Memory B cell (primary cell): Measurements from ENCODE around the gene TBC1D20.
"Not testable (repeated sequence)": the region's sequence is repeated elsewhere in the genome, so short reads cannot be mapped to it uniquely, and the experiment has no call there.

ENCODE experiments used
- ATAC-seq: fragments of 150-1000 bp; cut with Tn5 transposase; 2 replicates; pipeline ENCODE4 v1.10.0; 2021; ENCODE audit warnings: low read depth, mild to moderate bottlenecking, moderate library complexity
- DNase-seq, 2 donors: peaks; one replicate each; pipeline ENCODE4 v3.0.0; 2022; ENCODE audit warnings: low spot score in 2 of 2
- H3K27ac Mint-ChIP-seq: one replicate; pipeline ENCODE4 v1.8.0; 2022; ENCODE audit warnings: mild to moderate bottlenecking, moderate library complexity, mixed read lengths
- H3K27me3 Mint-ChIP-seq: one replicate; pipeline ENCODE4 v1.8.0; 2022; ENCODE audit warnings: mixed read lengths
- H3K36me3 Mint-ChIP-seq: one replicate; pipeline ENCODE4 v1.8.0; 2022; ENCODE audit warnings: mild to moderate bottlenecking, mixed read lengths
- H3K4me1 Mint-ChIP-seq: one replicate; pipeline ENCODE4 v1.8.0; 2022; ENCODE audit warnings: mixed read lengths
- H3K4me3 Mint-ChIP-seq: one replicate; pipeline ENCODE4 v1.8.0; 2022; ENCODE audit warnings: mild to moderate bottlenecking, moderate library complexity, mixed read lengths
- H3K9me3 Mint-ChIP-seq: one replicate; pipeline ENCODE4 v1.8.0; 2022; ENCODE audit warnings: mixed read lengths

Gene TBC1D20

DNA sequence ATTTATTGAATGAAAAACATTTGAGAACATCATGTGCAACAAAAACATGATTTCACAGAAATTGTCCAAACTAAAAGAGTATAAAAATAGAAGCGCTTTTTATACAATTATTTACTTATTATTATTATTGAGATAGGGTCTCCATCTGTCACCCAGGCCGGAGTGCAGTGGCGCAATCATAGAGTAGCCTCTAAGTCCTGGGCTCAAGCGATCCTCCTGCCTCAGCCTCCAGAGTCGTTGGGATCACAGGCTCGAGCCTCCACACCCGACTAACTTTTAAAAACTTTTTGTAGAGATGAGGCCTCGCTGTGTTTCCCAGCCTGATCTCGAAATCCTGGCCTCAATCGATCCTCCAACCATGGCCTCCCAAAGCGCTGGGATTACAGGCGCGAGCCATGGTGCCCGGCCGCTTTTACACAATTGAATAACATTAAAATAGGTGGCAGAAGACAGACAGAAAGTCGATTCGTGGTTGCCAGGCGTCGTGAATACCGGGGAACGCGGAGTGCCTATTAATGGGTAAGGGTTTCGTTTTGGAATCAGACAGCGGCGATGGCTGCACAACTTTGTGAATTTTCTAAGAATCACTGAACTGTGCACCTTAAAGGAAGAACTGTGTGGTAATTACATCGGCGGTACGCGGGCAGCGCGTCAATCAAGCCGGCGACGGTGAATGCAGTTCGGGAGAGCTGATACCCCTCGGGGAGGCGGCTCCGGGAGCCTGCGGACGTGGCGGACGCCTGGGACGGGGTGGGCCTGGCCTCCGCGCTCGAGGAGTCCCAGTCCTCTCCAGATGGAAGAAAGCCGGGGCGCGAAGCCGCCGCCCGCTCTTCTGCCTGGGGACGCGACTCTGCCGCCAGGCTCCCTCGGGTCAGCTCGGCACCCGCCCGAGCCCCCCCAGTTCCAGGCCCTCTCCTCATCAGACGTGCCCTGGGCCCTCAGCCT lies 807 bp downstream of the TBC1D20 start:
- Mint-ChIP-seq H3K4me3 (peak overlapping the region; percentile 93), H3K27ac (peak overlapping the region; percentile 86), H3K27me3 (no peaks in the 10 kb centered on the region), H3K36me3 (no peaks in the 10 kb centered on the region), H3K4me1 (peaks cover 23% of the 10 kb centered on the region), H3K9me3 (no peaks in the 10 kb centered on the region)
- ATAC-seq (peak; percentile 29), DNase-seq (peak in 1 of 2 donors; percentile 33)

DNA sequence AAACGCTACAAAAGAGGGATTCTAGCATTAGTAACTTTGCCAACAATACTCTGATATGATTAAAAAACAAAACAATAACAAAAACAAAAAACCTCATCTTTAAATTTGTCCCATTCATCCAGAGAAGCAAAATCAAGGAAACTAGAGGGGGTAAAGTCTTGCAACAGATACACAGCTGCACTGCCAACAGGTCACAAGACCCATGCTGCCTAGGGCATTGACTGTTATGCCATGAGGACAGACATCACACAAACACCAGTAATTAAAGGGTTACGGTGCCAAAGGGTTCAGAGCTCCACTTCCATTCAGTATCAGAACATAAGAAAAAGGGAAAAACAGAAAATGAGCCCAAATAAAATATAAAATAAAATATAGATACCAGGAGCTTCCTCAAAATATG lies 1.6 kb downstream of the TBC1D20 start:
- H3K4me3 Mint-ChIP-seq: peak overlapping the region; percentile 44
- no peaks in the 10 kb centered on the region for H3K9me3 Mint-ChIP-seq
- H3K27ac Mint-ChIP-seq: no peak overlapping the region
- H3K36me3 Mint-ChIP-seq: no peaks in the 10 kb centered on the region
- ATAC-seq: no peak
- DNase-seq: no peak
- H3K27me3 Mint-ChIP-seq: no peaks in the 10 kb centered on the region
- peaks cover 25% of the 10 kb centered on the region for H3K4me1 Mint-ChIP-seq

DNA sequence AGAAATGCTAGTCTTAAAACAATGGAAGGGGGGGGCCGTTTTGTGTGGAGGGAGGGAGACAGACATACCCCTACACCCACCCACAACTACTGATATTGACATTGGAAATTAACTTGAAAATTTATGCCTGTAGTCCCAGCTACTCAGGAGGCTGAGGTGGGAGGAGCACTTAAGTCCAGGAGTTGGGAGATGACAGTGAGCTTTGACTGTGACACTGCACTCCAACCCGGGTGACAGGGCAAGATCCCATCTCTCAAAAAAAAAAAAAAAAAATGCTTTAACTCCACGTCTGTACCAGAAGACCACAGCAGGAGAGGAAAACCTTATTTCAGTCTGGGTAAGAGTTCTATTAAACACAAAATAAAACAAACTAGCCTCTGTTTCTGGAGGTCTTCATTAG lies 2.2 kb downstream of the TBC1D20 start:
- Mint-ChIP-seq H3K9me3 (no peaks in the 10 kb centered on the region), H3K4me3 (no peak overlapping the region), H3K4me1 (peaks cover 25% of the 10 kb centered on the region), H3K36me3 (no peaks in the 10 kb centered on the region), H3K27ac (no peak overlapping the region), H3K27me3 (no peaks in the 10 kb centered on the region)
- ATAC-seq (no peak), DNase-seq (no peak)

DNA sequence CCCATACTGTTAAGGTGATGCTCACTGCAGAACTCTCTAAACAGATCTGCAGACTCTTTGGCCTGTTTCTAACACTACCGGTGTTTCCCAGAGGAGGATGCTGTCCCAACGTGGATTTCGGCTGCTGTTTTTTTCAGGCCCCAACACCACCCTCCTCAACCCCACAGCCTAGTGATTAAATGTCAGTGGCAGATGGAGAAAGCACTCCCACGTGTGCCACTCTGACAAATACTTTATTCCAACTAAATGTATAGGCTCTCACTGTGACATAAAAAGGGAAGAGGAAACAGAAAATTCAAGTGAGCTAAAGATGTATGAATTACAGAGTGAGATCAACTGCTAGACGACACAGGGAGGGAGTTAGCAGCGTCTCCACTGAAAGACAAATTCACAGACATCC lies 3.6 kb downstream of the TBC1D20 start:
- Mint-ChIP-seq H3K36me3 (no peaks in the 10 kb centered on the region), H3K27ac (no peak overlapping the region), H3K27me3 (no peaks in the 10 kb centered on the region), H3K4me3 (no peak overlapping the region), H3K9me3 (no peaks in the 10 kb centered on the region), H3K4me1 (peaks cover 25% of the 10 kb centered on the region)
- ATAC-seq (no peak), DNase-seq (no peak)

DNA sequence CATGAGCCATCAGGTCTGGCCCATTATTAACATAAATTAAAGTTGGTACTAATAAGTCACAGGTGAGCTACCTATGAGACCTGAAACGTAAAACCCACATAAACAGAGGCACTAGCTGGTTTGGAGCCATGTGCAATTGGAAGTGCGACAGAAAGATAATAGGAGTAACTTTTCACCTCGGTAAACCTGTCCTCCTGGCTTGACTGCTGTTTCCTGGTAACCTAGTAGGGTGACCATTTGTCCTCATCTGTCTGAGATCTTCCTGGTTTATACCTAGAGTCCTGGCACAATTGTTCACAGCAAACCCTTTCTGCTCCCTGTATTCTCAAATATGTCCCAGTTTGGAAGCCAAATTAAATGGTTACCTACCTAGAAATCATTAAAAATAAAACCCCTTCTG lies 7.4 kb downstream of the TBC1D20 start:
- Mint-ChIP-seq H3K4me3 (no peak overlapping the region), H3K4me1 (peaks cover 9% of the 10 kb centered on the region), H3K9me3 (no peaks in the 10 kb centered on the region), H3K27me3 (no peaks in the 10 kb centered on the region), H3K36me3 (no peaks in the 10 kb centered on the region), H3K27ac (no peak overlapping the region)
- DNase-seq (no peak), ATAC-seq (no peak)

DNA sequence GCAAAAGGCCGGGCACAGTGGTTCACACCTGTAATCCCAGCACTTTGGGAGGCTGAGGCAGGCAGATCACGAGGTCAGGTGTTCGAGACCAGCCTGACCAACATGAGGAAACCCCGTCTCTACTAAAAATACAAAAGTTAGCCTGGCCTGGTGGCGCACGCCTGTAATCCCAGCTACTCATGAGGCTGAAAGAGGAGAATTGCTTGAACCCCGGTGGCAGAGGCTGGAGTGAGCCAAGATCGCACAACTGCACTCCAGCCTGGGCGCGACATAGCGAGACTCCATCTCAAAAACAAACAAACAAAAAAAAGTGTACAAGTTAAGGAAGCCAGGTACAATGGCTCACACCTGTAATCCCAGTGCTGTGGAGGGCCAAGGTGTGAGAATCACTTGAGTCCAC lies 10.3 kb downstream of the TBC1D20 start:
- H3K27me3 Mint-ChIP-seq: not testable (repeated sequence)

DNA sequence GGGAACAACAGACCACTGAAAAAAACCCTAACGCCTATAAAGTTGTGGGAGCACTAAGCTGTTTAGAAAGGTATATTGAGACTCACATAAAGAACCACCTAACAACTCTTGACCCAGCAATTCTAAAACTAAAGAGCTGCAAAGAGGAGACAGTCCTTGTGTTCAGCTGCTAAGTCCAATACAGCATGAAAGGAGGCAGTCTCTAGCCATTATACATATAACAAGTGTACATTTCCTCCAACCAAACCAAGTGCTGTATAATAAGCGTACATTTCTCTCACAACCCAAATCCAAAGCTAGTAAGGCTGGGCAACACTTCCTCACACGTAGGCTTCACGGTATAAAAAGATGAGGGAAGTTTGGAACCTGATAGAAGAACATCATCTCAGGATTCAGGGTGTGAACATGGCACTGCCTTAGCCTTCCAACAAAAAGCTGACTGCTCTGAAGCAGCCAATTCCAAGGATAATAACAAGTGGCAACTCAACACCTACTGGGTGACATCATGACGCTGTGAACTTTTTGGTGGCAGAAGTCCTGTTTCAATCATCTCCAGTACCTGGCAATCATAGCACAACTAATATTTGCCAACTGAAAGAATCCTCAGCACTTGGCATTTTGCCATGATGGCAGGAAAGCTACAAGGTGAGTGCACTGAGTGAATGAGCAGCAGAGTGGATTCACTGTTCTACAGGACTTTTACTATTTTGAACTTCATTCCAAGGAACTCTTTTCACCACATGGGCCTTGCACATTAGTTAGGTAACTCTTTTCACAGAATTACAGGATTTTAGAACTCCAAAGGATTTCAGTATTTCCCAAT lies 16.6 kb downstream of the TBC1D20 start:
- ATAC-seq (no peak), DNase-seq (no peak)
- H3K9me3 Mint-ChIP-seq: no peaks in the 10 kb centered on the region
- no peak overlapping the region for H3K27ac Mint-ChIP-seq
- peaks cover 4% of the 10 kb centered on the region for H3K4me1 Mint-ChIP-seq
- no peak overlapping the region for H3K4me3 Mint-ChIP-seq
- H3K27me3 Mint-ChIP-seq: no peaks in the 10 kb centered on the region
- peaks cover 24% of the 10 kb centered on the region for H3K36me3 Mint-ChIP-seq

More for the DNA sequence above, 10.3 kb downstream of the TBC1D20 start:
- H3K36me3 Mint-ChIP-seq, H3K9me3 Mint-ChIP-seq, H3K27ac Mint-ChIP-seq, DNase-seq, H3K4me1 Mint-ChIP-seq, ATAC-seq, H3K4me3 Mint-ChIP-seq: not testable (repeated sequence)

DNA sequence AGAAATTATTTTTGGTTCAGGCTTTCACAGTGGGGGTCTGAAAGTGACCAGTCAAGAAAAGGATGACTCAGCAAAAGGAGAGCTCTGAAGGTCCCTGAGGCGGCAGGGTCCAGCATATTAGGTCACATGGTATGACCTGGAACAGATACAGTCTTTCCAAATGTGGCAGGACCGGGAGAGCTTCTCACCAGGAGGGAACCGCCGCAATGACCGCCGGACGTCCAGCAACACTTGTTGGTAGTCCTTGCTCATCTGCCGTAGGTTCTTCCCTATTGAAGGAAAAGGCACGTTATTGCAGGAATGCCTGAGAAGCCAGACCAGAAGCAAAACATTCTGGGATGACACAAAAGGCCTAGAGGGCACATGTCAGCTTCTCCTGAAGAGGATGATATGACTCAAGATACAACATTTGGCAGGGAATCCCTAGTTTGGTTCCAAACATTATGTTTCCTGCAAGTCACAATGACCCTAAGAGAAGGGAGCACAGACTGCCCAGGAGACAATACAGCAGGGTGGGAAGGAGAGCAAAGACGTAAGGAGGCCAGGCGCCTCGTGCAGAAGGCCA lies 17.4 kb downstream of the TBC1D20 start:
- peaks cover 5% of the 10 kb centered on the region for H3K4me1 Mint-ChIP-seq
- H3K9me3 Mint-ChIP-seq: no peaks in the 10 kb centered on the region
- no peak overlapping the region for H3K4me3 Mint-ChIP-seq
- H3K27me3 Mint-ChIP-seq: no peaks in the 10 kb centered on the region
- DNase-seq (no peak), ATAC-seq (no peak)
- peaks cover 27% of the 10 kb centered on the region for H3K36me3 Mint-ChIP-seq
- H3K27ac Mint-ChIP-seq: no peak overlapping the region

DNA sequence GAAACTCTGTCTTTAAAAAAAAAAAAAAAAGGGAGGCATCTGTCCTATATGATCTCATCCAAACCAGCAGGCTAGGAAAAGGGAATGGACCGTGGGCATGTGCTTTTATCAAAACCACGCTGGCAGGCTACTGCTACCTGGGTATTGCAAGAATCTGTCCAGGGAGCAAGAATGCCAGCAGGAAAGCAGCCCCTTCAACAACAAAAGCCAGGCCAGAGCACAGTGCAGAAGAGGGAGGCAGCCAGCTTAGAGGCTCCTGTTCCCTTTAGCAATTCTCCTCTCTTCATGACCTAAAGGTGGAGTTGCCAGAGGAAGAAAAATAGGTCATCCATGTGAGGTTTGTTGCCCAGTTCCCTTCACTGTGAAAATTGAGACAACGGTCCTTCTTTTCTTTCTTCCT lies 18.2 kb downstream of the TBC1D20 start:
- Mint-ChIP-seq H3K36me3 (peaks cover 29% of the 10 kb centered on the region), H3K4me1 (peaks cover 9% of the 10 kb centered on the region), H3K9me3 (no peaks in the 10 kb centered on the region), H3K27ac (no peak overlapping the region), H3K4me3 (no peak overlapping the region), H3K27me3 (no peaks in the 10 kb centered on the region)
- DNase-seq (no peak), ATAC-seq (no peak)

DNA sequence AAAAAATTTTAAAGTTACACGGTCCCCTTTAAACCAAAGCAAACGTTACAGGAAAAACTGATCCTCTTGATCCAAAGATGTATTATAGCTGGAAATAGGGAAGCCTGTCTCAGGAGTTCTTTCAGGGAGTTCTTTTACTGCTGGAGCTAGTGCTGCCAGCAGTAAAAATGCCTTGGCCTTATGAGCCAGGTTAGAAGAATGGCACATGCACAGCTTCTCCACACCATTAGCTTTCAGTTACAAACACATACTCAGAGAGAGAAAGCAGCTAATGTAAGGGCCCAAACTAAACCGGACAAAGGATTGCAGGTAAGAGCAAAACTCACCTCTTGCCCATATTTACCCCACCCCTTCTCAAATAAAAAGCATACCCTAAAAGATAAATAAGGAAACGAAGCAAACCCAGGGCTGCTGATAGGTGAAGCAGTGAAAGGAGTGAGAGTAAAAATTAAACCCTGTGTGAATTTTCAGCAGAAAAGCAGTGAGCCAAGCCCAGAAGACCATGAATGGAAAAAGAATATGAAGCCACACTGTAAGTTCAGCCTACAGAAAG lies 19.0 kb downstream of the TBC1D20 start:
- H3K9me3 Mint-ChIP-seq: no peaks in the 10 kb centered on the region
- H3K4me3 Mint-ChIP-seq: no peak overlapping the region
- peaks cover 29% of the 10 kb centered on the region for H3K36me3 Mint-ChIP-seq
- DNase-seq: no peak
- H3K27me3 Mint-ChIP-seq: no peaks in the 10 kb centered on the region
- no peak for ATAC-seq
- H3K27ac Mint-ChIP-seq: no peak overlapping the region
- H3K4me1 Mint-ChIP-seq: peaks cover 16% of the 10 kb centered on the region

DNA sequence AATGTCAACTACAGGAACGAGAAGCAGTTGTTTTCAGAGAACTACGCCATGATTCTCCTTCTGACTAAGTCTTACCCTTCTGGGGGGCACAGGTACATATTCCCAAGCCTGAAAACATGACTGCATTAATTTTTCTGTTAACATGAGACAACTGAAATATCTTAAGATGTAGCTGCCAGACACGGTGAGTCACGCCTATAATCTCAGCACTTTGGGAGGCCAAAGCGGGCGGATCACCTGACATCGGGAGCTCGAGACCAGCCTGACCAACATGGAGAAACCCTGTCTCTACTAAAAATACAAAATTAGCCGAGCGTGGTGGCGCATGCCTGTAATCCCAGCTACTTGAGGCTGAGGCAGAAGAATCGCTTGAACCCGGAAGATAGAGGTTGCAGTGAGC lies 21.7 kb downstream of the TBC1D20 start:
- no peak overlapping the region for H3K27ac Mint-ChIP-seq

DNA sequence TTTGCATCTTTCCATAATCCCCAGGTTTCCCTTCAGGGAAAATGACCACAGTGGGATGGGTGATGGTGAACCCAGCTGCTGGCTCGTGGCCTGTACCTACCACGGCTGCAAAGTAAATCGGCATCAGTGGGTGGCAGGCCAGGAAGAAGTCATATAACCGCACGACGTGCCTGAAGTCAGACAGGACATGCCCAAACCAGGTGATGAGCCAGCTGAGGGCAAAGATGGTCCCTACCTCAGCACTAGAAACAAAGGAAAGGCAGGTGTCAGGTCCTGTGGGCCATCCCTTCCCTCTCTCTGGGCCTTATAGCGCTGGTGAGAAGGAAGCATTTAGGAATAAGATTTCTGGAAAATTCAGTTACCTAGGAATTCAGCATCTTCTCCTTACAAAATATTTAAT lies 22.2 kb downstream of the TBC1D20 start:
- ATAC-seq (no peak), DNase-seq (no peak)
- Mint-ChIP-seq H3K4me3 (no peak overlapping the region), H3K4me1 (peaks cover 26% of the 10 kb centered on the region), H3K27me3 (no peaks in the 10 kb centered on the region), H3K27ac (peak overlapping the region; percentile 60), H3K9me3 (no peaks in the 10 kb centered on the region), H3K36me3 (peaks cover 32% of the 10 kb centered on the region)

More for the DNA sequence above, 21.7 kb downstream of the TBC1D20 start:
- peaks cover 26% of the 10 kb centered on the region for H3K4me1 Mint-ChIP-seq
- DNase-seq: no peak
- no peaks in the 10 kb centered on the region for H3K27me3 Mint-ChIP-seq
- H3K36me3 Mint-ChIP-seq: peaks cover 33% of the 10 kb centered on the region
- ATAC-seq: no peak
- no peak overlapping the region for H3K4me3 Mint-ChIP-seq
- no peaks in the 10 kb centered on the region for H3K9me3 Mint-ChIP-seq

DNA sequence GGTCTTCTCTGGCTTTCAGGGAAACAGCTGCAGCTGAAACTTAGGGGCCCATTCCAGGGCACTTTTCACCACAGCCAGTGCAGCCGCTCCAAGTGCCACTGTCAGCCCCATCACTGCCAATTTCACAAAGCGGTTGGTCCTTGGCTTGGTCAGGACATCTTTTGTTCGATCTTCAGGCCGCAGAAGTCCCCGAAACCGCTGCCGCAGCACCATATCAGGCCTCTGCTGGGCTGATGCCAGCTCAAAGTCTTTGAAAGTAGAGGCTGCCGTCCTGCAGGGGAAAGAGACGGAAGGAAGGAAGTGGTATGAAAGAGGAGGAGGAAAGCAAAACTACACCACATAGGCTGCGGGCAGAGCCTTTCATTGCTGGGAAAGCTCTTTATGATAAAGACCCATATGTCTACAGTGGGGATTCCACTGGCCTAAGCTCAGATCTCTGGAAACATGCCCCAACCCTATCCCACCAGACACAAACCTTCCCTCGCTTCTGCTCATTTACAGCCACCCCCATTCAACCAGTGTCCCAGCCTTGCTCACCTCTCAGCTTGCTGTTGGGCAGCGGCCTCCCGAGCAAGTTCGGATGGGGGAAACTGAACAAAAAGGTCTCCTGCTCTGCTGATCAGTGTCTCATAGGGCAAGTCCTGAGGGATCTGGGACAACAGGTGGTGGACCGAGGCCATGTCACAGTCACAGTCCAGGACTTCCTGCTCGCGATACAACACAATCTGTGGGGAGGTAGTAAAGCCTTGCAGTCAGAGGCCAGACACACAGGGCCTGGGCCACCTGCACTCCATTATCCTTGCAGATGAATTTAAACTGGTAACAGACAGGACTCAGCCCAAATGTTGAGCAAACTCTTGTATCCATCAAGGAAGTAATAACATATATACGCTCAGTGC lies 23.5 kb downstream of the TBC1D20 start:
- H3K9me3 Mint-ChIP-seq: no peaks in the 10 kb centered on the region
- ATAC-seq: peak; percentile 84
- peaks cover 26% of the 10 kb centered on the region for H3K4me1 Mint-ChIP-seq
- H3K36me3 Mint-ChIP-seq: peaks cover 27% of the 10 kb centered on the region
- peak overlapping the region; percentile 74 for H3K4me3 Mint-ChIP-seq
- no peak for DNase-seq
- no peaks in the 10 kb centered on the region for H3K27me3 Mint-ChIP-seq
- H3K27ac Mint-ChIP-seq: peak overlapping the region; percentile 60
